IMR-90 (cell line): ENCODE measurements around the gene RAD51B. TPM values are rescaled to one million over a fixed set of nuclear protein-coding genes. Genes with fewer than 3 reads are reported as not detected.

Source experiments
- ATAC-seq: fragments of 200-7000 bp; cut with Tn5 transposase; 2 replicates; pipeline ENCODE4 v1.9.1; 2020; ENCODE audit warnings: low read depth, mild to moderate bottlenecking, moderate library complexity
- BruUV-seq: library from RNA; stranded (reverse); fragments of 400-500 nt; replicated peaks from 2 replicates; lab custom pipeline; 2021; lab: Mats Ljungman, UMichigan
- CTCF ChIA-PET: fragments of 300-600 bp; formaldehyde crosslinking; extraction: SDS; loops from one replicate; lab custom pipeline; 2021; ENCODE audit warnings: antibody characterized with exemption; lab: Yijun Ruan, JAX
- POLR2A ChIA-PET: fragments of 300-600 bp; sonication (Branson Sonifier 250); formaldehyde crosslinking; loops from one replicate; lab custom pipeline; 2022; ENCODE audit warnings: antibody characterized with exemption; ENCODE audit not compliant: unreplicated experiment; lab: Charles Lee
- DNase-seq: peaks from one replicate; pipeline ENCODE4 v3.0.0; 2013
- H2AFZ ChIP-seq: replicated peaks from 2 replicates; pipeline ENCODE3; 2013; ENCODE audit warnings: low read length, mild to moderate bottlenecking; ENCODE audit not compliant: poor library complexity
- H2AK5ac ChIP-seq: 2 replicates; pipeline ENCODE4 v1.6.1; 2013; ENCODE audit warnings: low read depth, low read length, inconsistent platforms
- H2AK9ac ChIP-seq: replicated peaks from 2 replicates; pipeline ENCODE3; 2013; ENCODE audit warnings: mild to moderate bottlenecking, low read depth, low read length, moderate library complexity; ENCODE audit not compliant: poor library complexity
- H2BK120ac ChIP-seq: 2 replicates; pipeline ENCODE4 v1.6.1; 2013; ENCODE audit warnings: low read depth, low read length, inconsistent platforms
- H2BK15ac ChIP-seq: 3 replicates; pipeline ENCODE4 v1.6.1; 2013; ENCODE audit warnings: low read depth, low read length, inconsistent platforms
- H2BK20ac ChIP-seq: 2 replicates; pipeline ENCODE4 v1.6.1; 2013; ENCODE audit warnings: low read depth, mild to moderate bottlenecking, inconsistent platforms, low read length, moderate library complexity
- H2BK5ac ChIP-seq: 2 replicates; pipeline ENCODE4 v1.6.1; 2013; ENCODE audit warnings: mild to moderate bottlenecking, low read depth, low read length, inconsistent platforms; ENCODE audit not compliant: poor library complexity, severe bottlenecking
- H3K14ac ChIP-seq: replicated peaks from 2 replicates; pipeline ENCODE4 v1.6.1; 2013; ENCODE audit warnings: low read depth, low read length, inconsistent platforms
- H3K18ac ChIP-seq: 2 replicates; pipeline ENCODE4 v1.6.1; 2013; ENCODE audit warnings: low read depth, low read length, control low read depth
- H3K23ac ChIP-seq: 2 replicates; pipeline ENCODE4 v1.6.1; 2013; ENCODE audit warnings: low read depth, low read length, inconsistent platforms
- H3K27ac ChIP-seq: 2 replicates; pipeline ENCODE4 v1.5.1; 2013; ENCODE audit warnings: mild to moderate bottlenecking, control low read depth, low read length; ENCODE audit not compliant: insufficient read depth
- H3K27me3 ChIP-seq: 2 replicates; pipeline ENCODE4 v1.6.1; 2013; ENCODE audit warnings: low read length; ENCODE audit not compliant: control insufficient read depth, insufficient read depth
- H3K36me3 ChIP-seq: 2 replicates; pipeline ENCODE4 v1.6.1; 2013; ENCODE audit warnings: low read length, mixed read lengths; ENCODE audit not compliant: control insufficient read depth, insufficient read depth
- H3K4ac ChIP-seq: 2 replicates; pipeline ENCODE4 v1.6.1; 2013; ENCODE audit warnings: low read depth, low read length, inconsistent platforms
- H3K4me1 ChIP-seq: 2 replicates; pipeline ENCODE4 v1.6.1; 2013; ENCODE audit warnings: low read length, mixed read lengths; ENCODE audit not compliant: control insufficient read depth, insufficient read depth
- H3K4me2 ChIP-seq: 2 replicates; pipeline ENCODE4 v1.6.1; 2013; ENCODE audit warnings: low read depth, mild to moderate bottlenecking, control low read depth, low read length, moderate library complexity
- H3K4me3 ChIP-seq: 2 replicates; pipeline ENCODE4 v1.5.1; 2013; ENCODE audit warnings: low read depth, mild to moderate bottlenecking, control low read depth, low read length, moderate library complexity; ENCODE audit not compliant: insufficient read depth
- H3K56ac ChIP-seq: 2 replicates; pipeline ENCODE4 v1.6.1; 2013; ENCODE audit warnings: low read length, inconsistent platforms; ENCODE audit not compliant: insufficient read depth; ENCODE audit errors: extremely low read depth
- H3K79me1 ChIP-seq, 2 experiments: 2 replicates each; pipeline ENCODE4 v1.6.1; 2013; ENCODE audit warnings: low read length in 2 of 2, inconsistent platforms in 1 of 2, low read depth in 1 of 2
- H3K9ac ChIP-seq: 2 replicates; pipeline ENCODE4 v1.6.1; 2013; ENCODE audit warnings: low read depth, low read length, control low read depth
- H3K9me1 ChIP-seq: 2 replicates; pipeline ENCODE4 v1.6.1; 2013; ENCODE audit warnings: low read length, inconsistent platforms; ENCODE audit not compliant: insufficient read depth
- H3K9me3 ChIP-seq: 2 replicates; pipeline ENCODE4 v1.6.1; 2013; ENCODE audit warnings: low read length; ENCODE audit not compliant: control insufficient read depth, insufficient read depth
- H4K20me1 ChIP-seq: 2 replicates; pipeline ENCODE4 v1.6.1; 2013; ENCODE audit warnings: low read length, inconsistent platforms; ENCODE audit not compliant: insufficient read depth
- H4K5ac ChIP-seq: 2 replicates; pipeline ENCODE4 v1.6.1; 2013; ENCODE audit warnings: mild to moderate bottlenecking, low read depth, low read length, control low read depth
- H4K8ac ChIP-seq, 2 experiments: 2 replicates each; pipeline ENCODE4 v1.6.1; 2013; ENCODE audit warnings: low read depth in 2 of 2, low read length in 2 of 2, control low read depth in 1 of 2, inconsistent platforms in 1 of 2
- H4K91ac ChIP-seq: 2 replicates; pipeline ENCODE4 v1.6.1; 2013; ENCODE audit warnings: low read depth, low read length, inconsistent platforms; ENCODE audit not compliant: insufficient read depth
- BHLHE40 ChIP-seq: fragments of 150-350 bp; IDR thresholded peaks from 2 replicates; pipeline ENCODE4 v1.6.1; 2016; ENCODE audit warnings: mild to moderate bottlenecking, low read depth, low read length
- CHD1 ChIP-seq: IDR thresholded peaks from 2 replicates; pipeline ENCODE4 v1.6.1; 2012; ENCODE audit warnings: low read depth, low read length, improper control_type of control experiment
- FOS ChIP-seq: fragments of 150-350 bp; IDR thresholded peaks from 2 replicates; pipeline ENCODE4 v1.6.1; 2016; ENCODE audit warnings: low read depth, low read length
- MAFK ChIP-seq: IDR thresholded peaks from 2 replicates; pipeline ENCODE4 v1.6.1; 2012; ENCODE audit warnings: low read depth, low read length, improper control_type of control experiment
- MAZ ChIP-seq: IDR thresholded peaks from 2 replicates; pipeline ENCODE4 v1.6.1; 2012; ENCODE audit warnings: low read depth, mild to moderate bottlenecking, low read length, improper control_type of control experiment, moderate library complexity, borderline replicate concordance
- MXI1 ChIP-seq: IDR thresholded peaks from 2 replicates; pipeline ENCODE4 v1.6.1; 2012; ENCODE audit warnings: low read depth, mild to moderate bottlenecking, low read length, moderate library complexity, borderline replicate concordance
- NFE2L2 ChIP-seq: fragments of 150-350 bp; IDR thresholded peaks from 2 replicates; pipeline ENCODE4 v1.6.1; 2016; ENCODE audit warnings: low read depth, mild to moderate bottlenecking, low read length
- POLR2A ChIP-seq: IDR thresholded peaks from 2 replicates; pipeline ENCODE4 v1.6.1; 2012; ENCODE audit warnings: mild to moderate bottlenecking, low read depth, low read length
- RAD21 ChIP-seq: IDR thresholded peaks from 2 replicates; pipeline ENCODE4 v1.6.1; 2012; ENCODE audit warnings: low read length, improper control_type of control experiment
- RCOR1 ChIP-seq: IDR thresholded peaks from 2 replicates; pipeline ENCODE4 v1.6.1; 2012; ENCODE audit warnings: mild to moderate bottlenecking, low read length, improper control_type of control experiment; ENCODE audit not compliant: insufficient replicate concordance
- SMC3 ChIP-seq: fragments of 150-350 bp; IDR thresholded peaks from 2 replicates; pipeline ENCODE4 v1.6.1; 2016; ENCODE audit warnings: low read depth, mild to moderate bottlenecking, antibody characterized with exemption, low read length, moderate library complexity
- USF2 ChIP-seq: fragments of 150-350 bp; IDR thresholded peaks from 2 replicates; pipeline ENCODE4 v1.6.1; 2017; ENCODE audit warnings: mild to moderate bottlenecking, antibody characterized with exemption, low read length, low read depth
- WGBS, 2 experiments: methylation state at CpG; one replicate each; pipeline versions ENCODE4 v1.1.5 to v1.1.7; 2013; ENCODE audit warnings: missing lambda C conversion rate in 2 of 2; ENCODE audit not compliant: insufficient read length in 1 of 2; ENCODE audit errors: extremely low coverage in 2 of 2; 5-methylcytosine and 5-hydroxymethylcytosine counted together
- dilution Hi-C: fragments of 300-500 bp; cut with HindIII; formaldehyde crosslinking; loops from one replicate; pipeline ENCODE4 v1.14.3; 2018; ENCODE audit warnings: low sequenced_read_pairs; ENCODE audit not compliant: unreplicated experiment
- in situ Hi-C: fragments of 300-500 bp; cut with MboI; formaldehyde crosslinking; loops from 3 replicates; pipeline ENCODE4 v1.14.3; 2019; ENCODE audit warnings: low sequenced_read_pairs, inconsistent platforms, mixed read lengths
- intact Hi-C: fragments of 100-400 bp; cut with micrococcal nuclease; formaldehyde crosslinking; loops from 2 replicates; pipeline ENCODE4 v1.10.0; 2022
- polyA plus RNA-seq, 3 experiments: library from polyadenylated mRNA; depleted of rRNA; stranded (reverse); fragments of >200 nt; gene quantifications; 2 replicates each; pipeline ENCODE4 v1.2.3, GENCODE V29; 2012; ENCODE audit warnings: low replicate concordance in 1 of 3
- total RNA-seq: library from RNA; depleted of rRNA; stranded (reverse); fragments of >200 nt; gene quantifications from 2 replicates; pipeline ENCODE4 v1.2.3, GENCODE V29; 2012
- TF ChIP-seq, protein P1 (sequence below): conservative IDR thresholded peaks from 2 replicates; pipeline ENCODE4 v1.5.1; 2012; ENCODE audit warnings: mild to moderate bottlenecking, low read depth, low read length, improper control_type of control experiment

RAD51B gene
- total and polyA plus RNA-seq, 2 of the 4 experiments (the other 2 are of a cell fraction): 5.1 to 18.8 TPM

GRCh38 chr14:68705741-68706283, 886.2 kb downstream of the RAD51B start:
- no peaks in the 10 kb centered on the region for H3K36me3 ChIP-seq
- no peak overlapping the region for H3K27ac ChIP-seq
- no peak overlapping the region for H3K56ac ChIP-seq
- ATAC-seq: no peak
- peak overlapping the region; percentile 68 for H2BK20ac ChIP-seq
- H3K18ac ChIP-seq: no peak overlapping the region
- no peak overlapping the region for H3K9ac ChIP-seq
- POLR2A ChIA-PET: no interaction called here
- H3K79me1 ChIP-seq: no peaks in the 10 kb centered on the region
- no peak for TF ChIP-seq USF2
- TF ChIP-seq POLR2A: no peak
- TF ChIP-seq MAFK: no peak
- TF ChIP-seq RAD21: no peak
- TF ChIP-seq FOS: no peak
- no peak for TF ChIP-seq MAZ
- TF ChIP-seq, protein P1, sequence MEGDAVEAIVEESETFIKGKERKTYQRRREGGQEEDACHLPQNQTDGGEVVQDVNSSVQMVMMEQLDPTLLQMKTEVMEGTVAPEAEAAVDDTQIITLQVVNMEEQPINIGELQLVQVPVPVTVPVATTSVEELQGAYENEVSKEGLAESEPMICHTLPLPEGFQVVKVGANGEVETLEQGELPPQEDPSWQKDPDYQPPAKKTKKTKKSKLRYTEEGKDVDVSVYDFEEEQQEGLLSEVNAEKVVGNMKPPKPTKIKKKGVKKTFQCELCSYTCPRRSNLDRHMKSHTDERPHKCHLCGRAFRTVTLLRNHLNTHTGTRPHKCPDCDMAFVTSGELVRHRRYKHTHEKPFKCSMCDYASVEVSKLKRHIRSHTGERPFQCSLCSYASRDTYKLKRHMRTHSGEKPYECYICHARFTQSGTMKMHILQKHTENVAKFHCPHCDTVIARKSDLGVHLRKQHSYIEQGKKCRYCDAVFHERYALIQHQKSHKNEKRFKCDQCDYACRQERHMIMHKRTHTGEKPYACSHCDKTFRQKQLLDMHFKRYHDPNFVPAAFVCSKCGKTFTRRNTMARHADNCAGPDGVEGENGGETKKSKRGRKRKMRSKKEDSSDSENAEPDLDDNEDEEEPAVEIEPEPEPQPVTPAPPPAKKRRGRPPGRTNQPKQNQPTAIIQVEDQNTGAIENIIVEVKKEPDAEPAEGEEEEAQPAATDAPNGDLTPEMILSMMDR: no peak
- TF ChIP-seq NFE2L2: no peak
- no peak for TF ChIP-seq SMC3
- TF ChIP-seq CHD1: no peak
- no peak for TF ChIP-seq RCOR1
- TF ChIP-seq BHLHE40: no peak
- TF ChIP-seq MXI1: no peak
- H2BK15ac ChIP-seq: peak overlapping the region; percentile 19; the same call in 2 of the 3 replicates
- no peak overlapping the region for H4K5ac ChIP-seq
- CTCF ChIA-PET: no interaction called here
- DNase-seq: no peak
- H3K27me3 ChIP-seq: no peaks in the 10 kb centered on the region; the same call in 1 of the 2 replicates
- H3K9me1 ChIP-seq: peaks cover 19% of the 10 kb centered on the region
- intact Hi-C loops: no loop called here
- H2BK120ac ChIP-seq: no peak overlapping the region
- peaks cover 12% of the 10 kb centered on the region for H3K4me1 ChIP-seq
- H3K9me3 ChIP-seq: peaks cover 4% of the 10 kb centered on the region; the same call in 1 of the 2 replicates
- 93% methylated on average over 4 of the region's 10 CpGs; no CpG with 5 or more reads in 1 of the 2 experiments for WGBS, 2 experiments
- no peak overlapping the region for H4K8ac ChIP-seq
- no TSS peak for BruUV-seq
- H3K4me3 ChIP-seq: no peak overlapping the region
- H4K20me1 ChIP-seq: no peaks in the 10 kb centered on the region
- H3K14ac ChIP-seq: no peak overlapping the region
- H2AK9ac ChIP-seq: peak overlapping the region; percentile 53
- H4K91ac ChIP-seq: no peak overlapping the region; the same call in 1 of the 2 replicates
- in situ Hi-C loops: no loop called here
- H3K23ac ChIP-seq: no peak overlapping the region
- dilution Hi-C loops: no loop called here
- H2AFZ ChIP-seq: no peak overlapping the region
- H2AK5ac ChIP-seq: 0 out of 2 replicates have a peak overlapping the region, but pooled peaks have one; percentile 80
- no peak overlapping the region for H2BK5ac ChIP-seq
- H3K4ac ChIP-seq: peak overlapping the region; percentile 46; the same call in 1 of the 2 replicates
- no peak overlapping the region for H3K4me2 ChIP-seq
